CD4-positive, alpha-beta memory T cell (primary cell): ENCODE measurements around the gene SMIM14. TPM values are rescaled to one million over a fixed set of nuclear protein-coding genes. Genes with fewer than 3 reads are reported as not detected.
"Not testable (repeated sequence)": the region's sequence is repeated elsewhere in the genome, so short reads cannot be mapped to it uniquely, and the experiment has no call there.

Source experiments
- CTCF ChIA-PET: fragments of 350-600 bp; sonication (Branson Sonifier 250); formaldehyde crosslinking; loops from one replicate; lab custom pipeline; 2021; ENCODE audit warnings: inconsistent platforms; ENCODE audit not compliant: partially characterized antibody; lab: Charles Lee
- POLR2A ChIA-PET: fragments of 350-600 bp; sonication (Branson Sonifier 250); formaldehyde crosslinking; loops from one replicate; lab custom pipeline; 2021; ENCODE audit not compliant: partially characterized antibody; lab: Charles Lee
- DNase-seq, 5 donors: peaks; one replicate each; pipeline versions ENCODE4 v3.0.0 to v3.0.0-alpha.2; 2020 to 2022; ENCODE audit warnings: mixed read lengths in 1 of 5
- H3K27ac ChIP-seq: one replicate; pipeline ENCODE4 v1.7.0; 2013; ENCODE audit warnings: low read depth, low read length
- H3K27me3 ChIP-seq: 2 replicates; pipeline ENCODE4 v1.7.0; 2013; ENCODE audit warnings: mild to moderate bottlenecking, low read length, moderate library complexity; ENCODE audit not compliant: insufficient read depth
- H3K36me3 ChIP-seq: 2 replicates; pipeline ENCODE4 v1.7.0; 2013; ENCODE audit warnings: mild to moderate bottlenecking, low read length, moderate library complexity; ENCODE audit not compliant: insufficient read depth
- H3K4me1 ChIP-seq: 2 replicates; pipeline ENCODE4 v1.7.0; 2013; ENCODE audit warnings: mild to moderate bottlenecking, low read length, moderate library complexity; ENCODE audit not compliant: insufficient read depth
- H3K4me3 ChIP-seq, 2 donors: one replicate each; pipeline ENCODE4 v1.7.0; 2013; ENCODE audit warnings: low read length in 2 of 2, mild to moderate bottlenecking in 1 of 2
- H3K9me3 ChIP-seq, 2 donors: one replicate each; pipeline ENCODE4 v1.7.0; 2013; ENCODE audit warnings: low read length in 2 of 2, control low read depth in 1 of 2; ENCODE audit not compliant: control insufficient read depth in 1 of 2
- H3K27ac Mint-ChIP-seq, 7 donors: one replicate each; pipeline ENCODE4 v1.8.0; 2020 to 2021; ENCODE audit warnings: mixed read lengths in 7 of 7, mild to moderate bottlenecking in 6 of 7, inconsistent platforms in 3 of 7, moderate library complexity in 3 of 7
- H3K27me3 Mint-ChIP-seq, 2 donors: one replicate each; pipeline ENCODE4 v1.8.0; 2020 to 2021; ENCODE audit warnings: mixed read lengths in 2 of 2
- H3K36me3 Mint-ChIP-seq, 2 donors: one replicate each; pipeline ENCODE4 v1.8.0; 2020 to 2021; ENCODE audit warnings: mixed read lengths in 2 of 2, inconsistent platforms in 1 of 2, mild to moderate bottlenecking in 1 of 2
- H3K4me1 Mint-ChIP-seq, 4 donors: one replicate each; pipeline ENCODE4 v1.8.0; 2020 to 2021; ENCODE audit warnings: mixed read lengths in 4 of 4, mild to moderate bottlenecking in 1 of 4
- H3K4me3 Mint-ChIP-seq, 8 donors: one replicate each; pipeline ENCODE4 v1.8.0; 2020 to 2021; ENCODE audit warnings: mixed read lengths in 8 of 8, mild to moderate bottlenecking in 7 of 8, moderate library complexity in 6 of 8, inconsistent platforms in 3 of 8
- H3K9me3 Mint-ChIP-seq, 8 donors: one replicate each; pipeline ENCODE4 v1.8.0; 2020 to 2021; ENCODE audit warnings: mixed read lengths in 8 of 8, mild to moderate bottlenecking in 5 of 8, inconsistent platforms in 3 of 8, moderate library complexity in 1 of 8
- intact Hi-C: fragments of 100-400 bp; cut with micrococcal nuclease; formaldehyde crosslinking; loops from one replicate; pipeline ENCODE4 v1.15.1; 2023
- polyA plus RNA-seq, 2 donors: library from polyadenylated mRNA; unstranded; fragments of 300-500 nt; fragmentation: Illumina TruSeq; gene quantifications; one replicate each; pipeline ENCODE4 v1.2.3, GENCODE V29; 2021
- total RNA-seq, 2 experiments: library from RNA; stranded (reverse); gene quantifications; one replicate each; pipeline ENCODE4 v1.2.3, GENCODE V29; 2021

Gene SMIM14
- total and polyA plus RNA-seq, 4 experiments from 2014 or later: 15.5 to 54.4 (median 28.1) TPM

DNA sequence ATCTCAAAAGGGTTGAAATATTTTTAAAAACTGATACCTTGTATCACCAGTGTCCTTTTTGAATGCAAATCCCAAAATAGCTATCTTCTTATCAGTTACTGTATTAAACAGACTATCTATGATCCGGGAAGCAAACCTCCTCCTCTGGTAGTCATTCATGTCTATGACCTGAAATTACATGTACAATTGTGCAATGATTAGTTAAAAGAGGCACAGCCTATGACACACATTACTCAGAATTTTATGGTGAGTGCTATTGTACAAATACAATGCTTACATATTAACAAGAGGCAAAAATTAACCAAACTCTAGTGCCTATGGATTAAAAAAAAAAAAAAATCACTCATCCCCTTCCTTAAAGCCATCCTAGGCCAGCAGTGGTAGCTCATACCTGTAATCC lies 133.1 kb downstream of the SMIM14 start:
- no peaks in the 10 kb centered on the region for H3K9me3 Mint-ChIP-seq

GRCh38 chr4:39504538-39504937 lies 134.1 kb downstream of the SMIM14 start:
- CTCF ChIA-PET: no interaction called here
- intact Hi-C loops: no loop called here
- H3K27ac ChIP-seq: no peak overlapping the region
- Mint-ChIP-seq H3K9me3 (no peaks in the 10 kb centered on the region), H3K4me3 (no peak overlapping the region), H3K27ac (no peak overlapping the region), H3K27me3 (no peaks in the 10 kb centered on the region), H3K36me3 (peaks cover 33 to 61% of the 10 kb centered on the region in 2 donors), H3K4me1 (no peaks in the 10 kb centered on the region)
- no peaks in the 10 kb centered on the region for H3K27me3 ChIP-seq
- no peak overlapping the region for H3K4me3 ChIP-seq
- no peaks in the 10 kb centered on the region for H3K9me3 ChIP-seq
- peaks cover 31% of the 10 kb centered on the region for H3K36me3 ChIP-seq
- H3K4me1 ChIP-seq: no peaks in the 10 kb centered on the region
- POLR2A ChIA-PET: no interaction called here
- no peak for DNase-seq

More for the DNA sequence above, 133.1 kb downstream of the SMIM14 start:
- Histone ChIP-seq H3K4me3 (no peak overlapping the region), H3K9me3 (no peaks in the 10 kb centered on the region), H3K4me1 (no peaks in the 10 kb centered on the region), H3K27me3 (no peaks in the 10 kb centered on the region), H3K27ac (no peak overlapping the region), H3K36me3 (peaks cover 39% of the 10 kb centered on the region)
- Mint-ChIP-seq H3K4me3 (no peak overlapping the region), H3K36me3 (peaks cover 35 to 68% of the 10 kb centered on the region in 2 donors), H3K4me1 (no peaks in the 10 kb centered on the region), H3K27me3 (no peaks in the 10 kb centered on the region), H3K27ac (no peak overlapping the region)
- POLR2A ChIA-PET: no interaction called here
- CTCF ChIA-PET: no interaction called here
- DNase-seq: no peak
- intact Hi-C loops: no loop called here

DNA sequence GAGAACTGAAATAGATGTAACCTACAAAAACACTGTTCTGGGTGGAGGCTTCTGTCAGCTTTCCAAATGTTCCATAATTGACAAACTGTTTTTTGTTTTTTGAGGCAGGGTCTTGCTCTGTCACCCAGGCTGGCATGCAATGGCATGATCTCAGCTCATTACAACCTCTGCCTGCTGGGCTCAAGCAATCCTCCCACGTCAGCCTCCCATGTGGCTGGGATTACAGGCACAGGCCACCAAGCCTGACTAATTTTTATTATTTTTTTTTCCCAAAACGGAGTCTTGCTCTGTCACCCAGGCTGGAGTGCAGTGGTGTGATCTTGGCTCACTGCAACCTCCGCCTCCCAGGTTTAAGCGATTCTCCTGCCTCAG lies 136.0 kb downstream of the SMIM14 start:
- H3K4me3 Mint-ChIP-seq, H3K4me3 ChIP-seq, H3K4me1 ChIP-seq, H3K9me3 ChIP-seq, H3K4me1 Mint-ChIP-seq, H3K27ac ChIP-seq, H3K27me3 Mint-ChIP-seq, intact Hi-C loops, DNase-seq, H3K27me3 ChIP-seq, H3K9me3 Mint-ChIP-seq, CTCF ChIA-PET: not testable (repeated sequence)
- peaks cover 37 to 49% of the 10 kb centered on the region in 2 donors for H3K36me3 Mint-ChIP-seq
- H3K36me3 ChIP-seq: peaks cover 23% of the 10 kb centered on the region
- POLR2A ChIA-PET: interaction anchor here (1.4 kb wide), 1 partner anchor 135 kb away, joined by 4 read pairs; no protein-coding TSS in a partner anchor
- H3K27ac Mint-ChIP-seq: peak overlapping the region in 1 of 7 donors; percentile 13

GRCh38 chr4:39502019-39502663 lies 136.5 kb downstream of the SMIM14 start:
- DNase-seq: no peak
- Mint-ChIP-seq H3K36me3 (peaks cover 37 to 49% of the 10 kb centered on the region in 2 donors), H3K27ac (peak overlapping the region in 1 of 7 donors; percentile 13), H3K27me3 (no peaks in the 10 kb centered on the region), H3K9me3 (no peaks in the 10 kb centered on the region), H3K4me1 (no peaks in the 10 kb centered on the region), H3K4me3 (no peak overlapping the region)
- no peaks in the 10 kb centered on the region for H3K27me3 ChIP-seq
- H3K36me3 ChIP-seq: peaks cover 18% of the 10 kb centered on the region
- ChIA-PET CTCF (no interaction called here), POLR2A (interaction anchor here (1.4 kb wide), 1 partner anchor 136 kb away, joined by 4 read pairs; no protein-coding TSS in a partner anchor)
- no peaks in the 10 kb centered on the region for H3K4me1 ChIP-seq
- no peaks in the 10 kb centered on the region for H3K9me3 ChIP-seq
- H3K4me3 ChIP-seq: no peak overlapping the region
- H3K27ac ChIP-seq: no peak overlapping the region
- intact Hi-C loops: no loop called here

DNA sequence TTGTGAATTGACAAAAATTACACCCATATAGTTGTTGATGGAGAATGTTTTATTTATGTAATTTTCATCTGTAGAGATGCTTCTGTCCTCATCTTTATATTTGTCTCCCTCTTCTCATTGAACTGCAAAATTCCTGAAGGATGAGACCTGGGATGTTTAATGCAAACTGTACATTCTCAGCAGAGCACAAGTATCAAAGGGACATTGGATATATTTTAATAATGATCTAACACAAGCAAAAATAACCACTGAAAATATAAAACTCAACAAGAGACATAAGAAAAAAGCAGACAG lies 140.0 kb downstream of the SMIM14 start:
- peaks cover 24 to 27% of the 10 kb centered on the region in 2 donors for H3K36me3 Mint-ChIP-seq
- H3K27me3 Mint-ChIP-seq: peaks cover 0 to 2% of the 10 kb centered on the region in 2 donors
- H3K4me1 ChIP-seq: no peaks in the 10 kb centered on the region
- H3K4me3 Mint-ChIP-seq: no peak overlapping the region
- ChIA-PET CTCF (no interaction called here), POLR2A (no interaction called here)
- H3K27ac Mint-ChIP-seq: no peak overlapping the region
- no peaks in the 10 kb centered on the region for H3K4me1 Mint-ChIP-seq
- H3K27me3 ChIP-seq: no peaks in the 10 kb centered on the region
- H3K36me3 ChIP-seq: peaks cover 8% of the 10 kb centered on the region
- intact Hi-C loops: no loop called here
- H3K4me3 ChIP-seq: no peak overlapping the region
- DNase-seq: no peak
- no peaks in the 10 kb centered on the region for H3K9me3 Mint-ChIP-seq
- H3K9me3 ChIP-seq: no peaks in the 10 kb centered on the region
- no peak overlapping the region for H3K27ac ChIP-seq

DNA sequence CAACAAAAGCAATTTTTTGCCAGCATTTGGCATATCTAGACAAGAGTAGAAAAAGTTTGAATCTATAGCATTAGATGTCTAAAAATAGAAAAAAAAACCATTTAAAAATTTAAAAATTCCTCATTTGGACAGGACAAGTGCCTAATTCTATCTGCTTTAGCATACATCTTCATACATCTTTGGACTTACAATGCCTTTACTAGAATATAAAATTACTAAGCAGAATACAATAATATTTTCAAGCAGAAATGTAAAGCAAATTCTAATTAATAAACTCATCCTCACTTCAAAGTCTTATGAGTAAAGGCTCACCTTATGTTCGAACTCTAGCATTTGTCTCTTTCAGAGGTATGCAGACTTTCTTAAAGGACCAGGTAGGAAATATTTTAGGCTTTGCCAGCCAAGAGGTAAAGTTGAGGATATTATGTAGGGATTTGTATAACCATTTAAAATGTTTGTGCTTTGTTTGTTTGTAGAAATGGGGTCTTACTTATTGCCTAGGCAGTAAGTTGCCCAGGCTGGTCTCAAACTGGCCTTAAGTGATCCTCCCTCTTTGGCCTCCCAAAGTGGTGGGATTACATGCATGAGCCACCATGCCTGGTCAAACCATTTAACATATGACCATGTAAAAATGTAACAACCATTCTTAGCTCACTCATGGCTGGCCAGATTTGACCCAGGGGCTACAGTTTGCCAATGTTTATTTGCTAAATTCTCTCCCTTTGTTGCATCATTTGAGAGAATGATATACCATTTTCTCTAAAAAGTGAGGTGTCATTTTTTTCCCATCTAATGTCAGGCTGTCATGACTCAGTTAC lies 140.5 kb downstream of the SMIM14 start:
- no peaks in the 10 kb centered on the region for H3K4me1 ChIP-seq
- no peak overlapping the region for H3K27ac ChIP-seq
- Mint-ChIP-seq H3K27ac (no peak overlapping the region), H3K9me3 (no peaks in the 10 kb centered on the region), H3K27me3 (peaks cover 0 to 2% of the 10 kb centered on the region in 2 donors), H3K4me3 (no peak overlapping the region), H3K4me1 (no peaks in the 10 kb centered on the region), H3K36me3 (peaks cover 18 to 21% of the 10 kb centered on the region in 2 donors)
- H3K27me3 ChIP-seq: no peaks in the 10 kb centered on the region
- ChIA-PET POLR2A (no interaction called here), CTCF (no interaction called here)
- intact Hi-C loops: no loop called here
- peaks cover 8% of the 10 kb centered on the region for H3K36me3 ChIP-seq
- H3K9me3 ChIP-seq: no peaks in the 10 kb centered on the region
- H3K4me3 ChIP-seq: no peak overlapping the region
- no peak for DNase-seq
